Spleen (tissue), 7 donors: ENCODE results near the gene ARMC9.

Experiments
- POLR2A ChIP-seq, 3 donors: fragments of 450-650 bp; IDR thresholded peaks; one replicate each; pipeline ENCODE4 v1.5.1; 2017; ENCODE audit warnings: antibody characterized with exemption in 3 of 3, mild to moderate bottlenecking in 1 of 3
- POLR2AphosphoS5 ChIP-seq, 3 donors: sonication (generic); formaldehyde crosslinking; IDR thresholded peaks; one replicate each; pipeline ENCODE4 v1.5.1; 2017; ENCODE audit warnings: antibody characterized with exemption in 3 of 3
- TF ChIP-seq, protein P1 (sequence below), 11 experiments: fragments of 200-600 bp in 7 of 11; fragments of 450-650 bp in 4 of 11; sonication (generic) in 4 of 11; IDR thresholded peaks in 8 of 11; conservative IDR thresholded peaks in 3 of 11; 1 replicate in 7 of 11; 2 replicates in 4 of 11; pipeline versions ENCODE4 v1.4.0 to v1.8.0; 2016 to 2021; ENCODE audit warnings: antibody characterized with exemption in 11 of 11, inconsistent platforms in 4 of 11, mild to moderate bottlenecking in 1 of 11
- donor health status: DM: no; HTN: no; CAD: no; lungs with moderate emphysema.
- donor health status: DM: no; HTN: no; CAD: no.
- donor health status: DM: no; HTN: no; CAD: no.

DNA sequence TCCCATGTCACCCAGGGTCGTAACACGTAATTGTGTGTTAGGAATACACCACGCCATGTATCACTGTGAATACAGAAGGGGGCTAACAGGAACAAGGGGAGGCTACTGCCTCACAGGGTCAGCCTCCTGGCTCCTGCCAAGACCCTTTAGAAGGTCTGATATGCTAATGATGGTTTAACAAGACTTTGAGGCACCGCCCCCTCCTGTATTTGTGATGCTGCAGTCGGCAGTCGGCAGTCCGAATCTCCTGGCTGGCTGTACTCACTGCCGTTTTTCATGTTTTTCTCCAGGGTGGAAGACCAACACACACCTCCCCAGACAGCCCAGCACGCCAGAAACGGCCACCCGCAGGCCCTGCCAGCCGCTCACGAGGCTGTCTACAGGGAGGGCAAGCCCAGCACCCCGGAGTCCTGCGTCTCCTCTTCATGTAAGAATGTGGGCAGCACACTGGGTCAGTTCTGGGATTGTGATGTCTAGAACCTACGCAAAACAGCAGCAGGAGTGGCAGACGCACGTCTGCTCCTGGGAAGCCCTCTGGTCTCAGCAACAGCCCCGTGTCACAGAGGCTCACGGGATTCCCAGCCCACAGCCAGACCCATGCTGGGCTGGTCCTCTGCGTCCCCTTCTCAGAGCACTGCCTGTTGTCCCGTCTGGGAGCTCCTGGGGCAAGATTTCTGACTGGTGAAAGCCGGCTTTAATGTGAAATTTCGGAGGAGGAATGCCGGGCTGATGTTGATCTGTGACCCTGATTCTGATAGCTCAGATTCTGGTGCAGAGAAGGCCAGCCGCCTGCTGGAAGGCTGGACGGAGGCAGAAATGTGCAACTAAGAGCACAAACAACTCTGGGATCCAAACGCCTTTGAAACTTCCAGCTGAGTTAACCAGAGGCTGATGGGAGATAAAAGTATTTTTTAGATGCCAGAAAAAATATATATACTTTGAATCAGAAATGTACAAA lies 157.4 kb downstream of the ARMC9 start:
- TF ChIP-seq, protein P1, sequence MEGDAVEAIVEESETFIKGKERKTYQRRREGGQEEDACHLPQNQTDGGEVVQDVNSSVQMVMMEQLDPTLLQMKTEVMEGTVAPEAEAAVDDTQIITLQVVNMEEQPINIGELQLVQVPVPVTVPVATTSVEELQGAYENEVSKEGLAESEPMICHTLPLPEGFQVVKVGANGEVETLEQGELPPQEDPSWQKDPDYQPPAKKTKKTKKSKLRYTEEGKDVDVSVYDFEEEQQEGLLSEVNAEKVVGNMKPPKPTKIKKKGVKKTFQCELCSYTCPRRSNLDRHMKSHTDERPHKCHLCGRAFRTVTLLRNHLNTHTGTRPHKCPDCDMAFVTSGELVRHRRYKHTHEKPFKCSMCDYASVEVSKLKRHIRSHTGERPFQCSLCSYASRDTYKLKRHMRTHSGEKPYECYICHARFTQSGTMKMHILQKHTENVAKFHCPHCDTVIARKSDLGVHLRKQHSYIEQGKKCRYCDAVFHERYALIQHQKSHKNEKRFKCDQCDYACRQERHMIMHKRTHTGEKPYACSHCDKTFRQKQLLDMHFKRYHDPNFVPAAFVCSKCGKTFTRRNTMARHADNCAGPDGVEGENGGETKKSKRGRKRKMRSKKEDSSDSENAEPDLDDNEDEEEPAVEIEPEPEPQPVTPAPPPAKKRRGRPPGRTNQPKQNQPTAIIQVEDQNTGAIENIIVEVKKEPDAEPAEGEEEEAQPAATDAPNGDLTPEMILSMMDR (IDR thresholded peaks at IDR 0.05 in 8 of 11, conservative IDR thresholded peaks at IDR 0.05 in 3 of 11) = no peak
- TF ChIP-seq POLR2AphosphoS5 (IDR thresholded peaks at IDR 0.05) (no peak), POLR2A (IDR thresholded peaks at IDR 0.05) (no peak)
